ENCODE measurements around the gene CRB1. TPM values are rescaled to one million over a fixed set of nuclear protein-coding genes. Genes with fewer than 3 reads are reported as not detected.

Gene CRB1
- total and polyA plus RNA-seq, 4 donors, result 0.03 to 0.55 (median 0.30) TPM

DNA sequence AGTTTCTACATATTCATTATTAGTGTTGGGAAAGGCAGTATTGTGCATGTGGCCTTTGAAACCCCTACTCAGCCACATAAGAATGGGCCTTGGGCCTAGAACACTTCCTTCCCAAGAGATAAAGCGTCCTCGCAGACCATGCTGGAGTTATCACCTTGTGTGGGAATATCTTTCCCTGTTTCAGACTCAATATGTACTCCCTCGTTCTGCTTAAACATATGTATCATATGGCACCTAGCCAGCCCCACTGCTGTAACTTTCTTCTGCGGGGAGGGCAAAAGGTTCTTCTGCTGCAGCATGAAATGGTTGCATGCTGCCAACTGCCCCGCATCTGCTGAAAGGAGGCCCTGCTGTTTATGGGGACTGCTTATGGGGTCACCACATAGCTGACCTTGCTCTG, 92.0 kb downstream of the CRB1 start:
- Histone ChIP-seq H3K9ac (ENCODE audit: insufficient read depth in 1 of 2, low read length in 2 of 2) (no peak overlapping the region), H3K27ac (ENCODE audit: low read depth in 1 of 2, low read length in 1 of 2) (no peak overlapping the region), H3K9me3 (ENCODE audit: control insufficient read depth in 4 of 4, insufficient read depth in 3 of 4, low read length in 3 of 4) (peaks cover 0 to 1% (median 0%) of the 10 kb centered on the region in 4 donors), H3K36me3 (ENCODE audit: control insufficient read depth in 4 of 4, insufficient read depth in 4 of 4, low read length in 4 of 4) (no peaks in the 10 kb centered on the region), H3K4me1 (ENCODE audit: control insufficient read depth in 5 of 5, insufficient read depth in 5 of 5, low read length in 5 of 5) (no peaks in the 10 kb centered on the region), H3K27me3 (ENCODE audit: control insufficient read depth in 3 of 3, insufficient read depth in 3 of 3, low read length in 2 of 3) (no peaks in the 10 kb centered on the region), H3K4me3 (no peak overlapping the region)
- DNase-seq (peak in 2 of 3 donors; percentile 24 to 30), ATAC-seq (ENCODE audit: insufficient read depth, low FRiP score) (no peak)
- WGBS, 2 donors, result 73 to 87% methylated on average over 5 of the region's 5 CpGs
- TF ChIP-seq, protein P1, sequence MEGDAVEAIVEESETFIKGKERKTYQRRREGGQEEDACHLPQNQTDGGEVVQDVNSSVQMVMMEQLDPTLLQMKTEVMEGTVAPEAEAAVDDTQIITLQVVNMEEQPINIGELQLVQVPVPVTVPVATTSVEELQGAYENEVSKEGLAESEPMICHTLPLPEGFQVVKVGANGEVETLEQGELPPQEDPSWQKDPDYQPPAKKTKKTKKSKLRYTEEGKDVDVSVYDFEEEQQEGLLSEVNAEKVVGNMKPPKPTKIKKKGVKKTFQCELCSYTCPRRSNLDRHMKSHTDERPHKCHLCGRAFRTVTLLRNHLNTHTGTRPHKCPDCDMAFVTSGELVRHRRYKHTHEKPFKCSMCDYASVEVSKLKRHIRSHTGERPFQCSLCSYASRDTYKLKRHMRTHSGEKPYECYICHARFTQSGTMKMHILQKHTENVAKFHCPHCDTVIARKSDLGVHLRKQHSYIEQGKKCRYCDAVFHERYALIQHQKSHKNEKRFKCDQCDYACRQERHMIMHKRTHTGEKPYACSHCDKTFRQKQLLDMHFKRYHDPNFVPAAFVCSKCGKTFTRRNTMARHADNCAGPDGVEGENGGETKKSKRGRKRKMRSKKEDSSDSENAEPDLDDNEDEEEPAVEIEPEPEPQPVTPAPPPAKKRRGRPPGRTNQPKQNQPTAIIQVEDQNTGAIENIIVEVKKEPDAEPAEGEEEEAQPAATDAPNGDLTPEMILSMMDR (IDR thresholded peaks at IDR 0.05; ENCODE audit: control extremely low read depth, extremely low read depth), result no peak

DNA sequence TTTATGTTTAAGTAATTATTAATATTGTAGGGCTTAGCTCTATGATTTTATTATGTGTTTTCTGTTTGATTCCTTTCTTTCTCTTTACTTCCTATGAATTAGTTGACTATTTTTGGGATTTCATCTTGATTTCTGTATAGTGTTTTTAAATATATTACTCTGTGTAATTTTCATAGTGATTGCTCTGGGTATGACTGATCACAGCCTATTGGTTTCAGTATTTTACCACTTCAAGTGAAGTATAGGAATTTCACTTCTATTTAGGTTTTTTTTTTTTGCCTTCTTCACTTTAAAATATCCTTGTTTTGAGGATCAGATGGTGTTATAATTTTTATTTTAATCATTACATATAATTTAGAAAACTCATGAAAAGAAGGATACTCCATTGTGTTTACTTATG, 94.8 kb downstream of the CRB1 start:
- Histone ChIP-seq H3K9me3 (ENCODE audit: control insufficient read depth in 4 of 4, insufficient read depth in 3 of 4, low read length in 3 of 4) (peaks cover 0 to 1% (median 0%) of the 10 kb centered on the region in 4 donors), H3K36me3 (ENCODE audit: control insufficient read depth in 4 of 4, insufficient read depth in 4 of 4, low read length in 4 of 4) (no peaks in the 10 kb centered on the region), H3K4me1 (ENCODE audit: control insufficient read depth in 5 of 5, insufficient read depth in 5 of 5, low read length in 5 of 5) (no peaks in the 10 kb centered on the region), H3K9ac (ENCODE audit: insufficient read depth in 1 of 2, low read length in 2 of 2) (no peak overlapping the region), H3K27ac (ENCODE audit: low read depth in 1 of 2, low read length in 1 of 2) (no peak overlapping the region), H3K4me3 (no peak overlapping the region), H3K27me3 (ENCODE audit: control insufficient read depth in 3 of 3, insufficient read depth in 3 of 3, low read length in 2 of 3) (no peaks in the 10 kb centered on the region)
- DNase-seq, result no peak
- no peak for ATAC-seq (ENCODE audit: insufficient read depth, low FRiP score)
- TF ChIP-seq, protein P1 (IDR thresholded peaks at IDR 0.05; ENCODE audit: control extremely low read depth, extremely low read depth), result no peak

DNA sequence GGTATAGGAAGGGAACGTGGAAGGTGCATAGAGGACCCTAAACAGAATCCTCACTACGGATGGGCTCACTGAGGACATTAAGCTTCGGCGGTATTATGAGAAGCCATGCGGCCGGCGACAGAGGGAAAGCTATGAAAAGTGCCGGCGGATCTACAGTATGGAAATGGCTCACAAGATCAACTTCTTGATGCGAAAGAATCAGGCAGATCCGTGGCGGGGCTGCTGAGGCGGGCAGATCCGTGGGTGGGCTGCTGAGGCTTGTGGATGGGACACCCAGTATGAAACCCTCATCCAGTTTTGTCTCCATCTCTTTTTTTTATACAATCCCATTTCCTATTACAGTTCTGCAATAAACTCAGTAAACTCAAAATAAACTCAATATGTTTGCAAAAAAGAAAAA, 95.8 kb downstream of the CRB1 start:
- Histone ChIP-seq H3K9ac (ENCODE audit: insufficient read depth in 1 of 2, low read length in 2 of 2) (no peak overlapping the region), H3K27ac (ENCODE audit: low read depth in 1 of 2, low read length in 1 of 2) (no peak overlapping the region), H3K4me1 (ENCODE audit: control insufficient read depth in 5 of 5, insufficient read depth in 5 of 5, low read length in 5 of 5) (no peaks in the 10 kb centered on the region), H3K27me3 (ENCODE audit: control insufficient read depth in 3 of 3, insufficient read depth in 3 of 3, low read length in 2 of 3) (no peaks in the 10 kb centered on the region), H3K4me3 (no peak overlapping the region), H3K36me3 (ENCODE audit: control insufficient read depth in 4 of 4, insufficient read depth in 4 of 4, low read length in 4 of 4) (no peaks in the 10 kb centered on the region), H3K9me3 (ENCODE audit: control insufficient read depth in 4 of 4, insufficient read depth in 3 of 4, low read length in 3 of 4) (peaks cover 0 to 1% (median 0%) of the 10 kb centered on the region in 4 donors)
- DNase-seq, result no peak
- no peak for ATAC-seq (ENCODE audit: insufficient read depth, low FRiP score)
- 96 to 97% methylated on average over 14 of the region's 14 CpGs for WGBS, 2 donors
- TF ChIP-seq, protein P1 (IDR thresholded peaks at IDR 0.05; ENCODE audit: control extremely low read depth, extremely low read depth), result no peak

DNA sequence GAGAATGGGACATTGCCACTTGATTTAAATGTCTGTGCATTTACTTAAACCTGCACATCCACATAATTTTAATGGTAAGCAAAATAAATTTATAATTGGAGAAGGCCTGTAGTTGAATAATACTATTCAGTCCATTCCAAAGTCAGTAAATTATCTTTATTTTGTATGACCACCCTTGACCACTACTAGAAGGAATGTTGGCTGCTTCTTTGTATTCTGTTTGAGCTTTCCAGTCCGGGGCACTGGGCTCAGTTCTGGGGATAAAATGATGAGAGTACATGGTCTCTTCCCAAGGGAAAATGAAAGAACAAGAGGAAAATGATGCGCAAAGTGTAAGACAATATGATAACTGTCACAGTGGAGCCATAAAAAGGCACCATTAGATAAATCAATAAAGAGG, 98.9 kb downstream of the CRB1 start:
- no peaks in the 10 kb centered on the region for H3K36me3 ChIP-seq (ENCODE audit: control insufficient read depth in 4 of 4, insufficient read depth in 4 of 4, low read length in 4 of 4)
- H3K27ac ChIP-seq (ENCODE audit: low read depth in 1 of 2, low read length in 1 of 2), result no peak overlapping the region
- DNase-seq (no peak), ATAC-seq (ENCODE audit: insufficient read depth, low FRiP score) (no peak)
- no peaks in the 10 kb centered on the region for H3K27me3 ChIP-seq (ENCODE audit: control insufficient read depth in 3 of 3, insufficient read depth in 3 of 3, low read length in 2 of 3)
- WGBS, 2 donors, result 94 to 100% methylated on average over 2 of the region's 2 CpGs
- H3K9ac ChIP-seq (ENCODE audit: insufficient read depth in 1 of 2, low read length in 2 of 2), result no peak overlapping the region
- no peak overlapping the region for H3K4me3 ChIP-seq
- TF ChIP-seq, protein P1 (IDR thresholded peaks at IDR 0.05; ENCODE audit: control extremely low read depth, extremely low read depth), result no peak
- H3K4me1 ChIP-seq (ENCODE audit: control insufficient read depth in 5 of 5, insufficient read depth in 5 of 5, low read length in 5 of 5), result no peaks in the 10 kb centered on the region
- H3K9me3 ChIP-seq (ENCODE audit: control insufficient read depth in 4 of 4, insufficient read depth in 3 of 4, low read length in 3 of 4), result peaks cover 0 to 1% (median 0%) of the 10 kb centered on the region in 4 donors

Measured in lung (tissue), 12 donors.